Breast epithelium (tissue), 3 donors: Measurements from ENCODE around the gene KCNMB2.

Experiments
- POLR2A ChIP-seq: fragments of 450-650 bp; IDR thresholded peaks from one replicate; pipeline ENCODE4 v1.6.1; 2016; ENCODE audit warnings: antibody characterized with exemption, mild to moderate bottlenecking, moderate library complexity
- POLR2AphosphoS5 ChIP-seq, 3 donors: sonication (generic); formaldehyde crosslinking; IDR thresholded peaks; one replicate each; pipeline ENCODE4 v1.6.1; 2017; ENCODE audit warnings: antibody characterized with exemption in 3 of 3
- TF ChIP-seq, protein P1 (sequence below), 3 donors: fragments of 450-650 bp; IDR thresholded peaks; one replicate each; pipeline ENCODE4 v1.5.1; 2016 to 2017; ENCODE audit warnings: antibody characterized with exemption in 3 of 3, mild to moderate bottlenecking in 3 of 3, moderate library complexity in 3 of 3

DNA sequence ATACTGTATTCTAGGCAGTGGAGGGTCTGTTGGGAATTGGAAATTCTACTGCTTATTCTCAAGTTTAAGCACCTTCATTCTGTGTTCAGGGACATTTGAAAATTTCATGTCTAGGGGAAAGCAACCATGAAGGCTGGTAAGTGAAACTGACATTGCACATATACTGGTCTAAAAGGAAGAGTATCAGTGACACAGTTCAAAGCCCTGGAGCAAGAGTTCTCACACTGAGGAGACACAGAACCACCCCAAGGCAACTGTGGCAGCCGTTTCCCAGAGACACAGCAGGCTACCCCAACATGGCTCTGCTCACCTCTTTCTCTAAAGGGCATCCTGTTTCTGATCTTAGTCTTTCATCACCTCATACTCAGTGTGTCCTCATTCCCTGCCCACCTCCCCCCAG is 67.5 kb downstream of the KCNMB2 start:
- TF ChIP-seq, protein P1, sequence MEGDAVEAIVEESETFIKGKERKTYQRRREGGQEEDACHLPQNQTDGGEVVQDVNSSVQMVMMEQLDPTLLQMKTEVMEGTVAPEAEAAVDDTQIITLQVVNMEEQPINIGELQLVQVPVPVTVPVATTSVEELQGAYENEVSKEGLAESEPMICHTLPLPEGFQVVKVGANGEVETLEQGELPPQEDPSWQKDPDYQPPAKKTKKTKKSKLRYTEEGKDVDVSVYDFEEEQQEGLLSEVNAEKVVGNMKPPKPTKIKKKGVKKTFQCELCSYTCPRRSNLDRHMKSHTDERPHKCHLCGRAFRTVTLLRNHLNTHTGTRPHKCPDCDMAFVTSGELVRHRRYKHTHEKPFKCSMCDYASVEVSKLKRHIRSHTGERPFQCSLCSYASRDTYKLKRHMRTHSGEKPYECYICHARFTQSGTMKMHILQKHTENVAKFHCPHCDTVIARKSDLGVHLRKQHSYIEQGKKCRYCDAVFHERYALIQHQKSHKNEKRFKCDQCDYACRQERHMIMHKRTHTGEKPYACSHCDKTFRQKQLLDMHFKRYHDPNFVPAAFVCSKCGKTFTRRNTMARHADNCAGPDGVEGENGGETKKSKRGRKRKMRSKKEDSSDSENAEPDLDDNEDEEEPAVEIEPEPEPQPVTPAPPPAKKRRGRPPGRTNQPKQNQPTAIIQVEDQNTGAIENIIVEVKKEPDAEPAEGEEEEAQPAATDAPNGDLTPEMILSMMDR (IDR thresholded peaks at IDR 0.05), result no peak
- TF ChIP-seq POLR2A, result no peak
- no peak for TF ChIP-seq POLR2AphosphoS5 (IDR thresholded peaks at IDR 0.05)
